HEK293 (cell line): ENCODE measurements around the gene PI4KB.
A peak's percentile ranks its signal among the peaks of the same experiment; 100 is the strongest.

Source experiments
- CTCF ChIA-PET: fragments of 350-600 bp; formaldehyde crosslinking; extraction: SDS; loops from one replicate; lab custom pipeline; 2021; ENCODE audit warnings: antibody characterized with exemption; lab: Yijun Ruan, JAX
- POLR2A ChIA-PET: fragments of 300-600 bp; formaldehyde crosslinking; extraction: SDS; loops from one replicate; lab custom pipeline; 2020; ENCODE audit warnings: antibody characterized with exemption, inconsistent platforms; lab: Yijun Ruan, JAX
- H3K27ac ChIP-seq: fragments of 200-500 bp; sonication (Bioruptor generic); 2 replicates; pipeline ENCODE4 v1.5.1; 2014; ENCODE audit warnings: low read depth, low read length, control low read depth, inconsistent platforms; ENCODE audit errors: extremely low read depth
- H3K36me3 ChIP-seq, 2 experiments: fragments of 200-500 bp in 1 of 2; sonication (Bioruptor generic) in 1 of 2; 1 replicate in 1 of 2; 2 replicates in 1 of 2; pipeline ENCODE4 v1.5.1; 2014 to 2017; ENCODE audit warnings: inconsistent platforms in 2 of 2, low read length in 2 of 2; ENCODE audit not compliant: control insufficient read depth in 2 of 2, insufficient read depth in 1 of 2
- H3K4me1 ChIP-seq: fragments of 200-500 bp; sonication (Bioruptor generic); 2 replicates; pipeline ENCODE4 v1.5.1; 2014; ENCODE audit warnings: mild to moderate bottlenecking, low read length, inconsistent platforms; ENCODE audit not compliant: control insufficient read depth, insufficient read depth
- H3K4me3 ChIP-seq: 2 replicates; pipeline ENCODE4 v1.5.1; 2011; ENCODE audit warnings: low read depth, mild to moderate bottlenecking, control low read depth, low read length, moderate library complexity
- H3K9me3 ChIP-seq: fragments of 200-500 bp; sonication (Bioruptor generic); 2 replicates; pipeline ENCODE4 v1.5.1; 2014; ENCODE audit warnings: low read depth, low read length, inconsistent platforms; ENCODE audit not compliant: control insufficient read depth, insufficient read depth
- HOXC10 ChIP-seq: sonication (generic); formaldehyde crosslinking; IDR thresholded peaks from 2 replicates; pipeline ENCODE4 v1.8.1; 2023; ENCODE audit warnings: mild to moderate bottlenecking, missing genetic modification reagents
- IKZF3 ChIP-seq: fragments of 450-650 bp; IDR thresholded peaks from 2 replicates; pipeline ENCODE4 v1.5.0; 2018; ENCODE audit warnings: missing biosample characterization, mild to moderate bottlenecking, missing genetic modification characterization, moderate library complexity
- OSR2 ChIP-seq: fragments of 450-650 bp; formaldehyde crosslinking; IDR thresholded peaks from 2 replicates; pipeline ENCODE4 v1.5.1; 2016; ENCODE audit warnings: missing biosample characterization, missing genetic modification characterization
- PBX3 ChIP-seq: sonication (generic); formaldehyde crosslinking; IDR thresholded peaks from 2 replicates; pipeline ENCODE4 v1.8.1; 2022; ENCODE audit warnings: mild to moderate bottlenecking, moderate library complexity, missing genetic modification reagents
- TRIM28 ChIP-seq: IDR thresholded peaks from 2 replicates; pipeline ENCODE4 v1.6.1; 2011; ENCODE audit warnings: low read length, control low read depth, borderline replicate concordance
- YY1 ChIP-seq: fragments of 450-650 bp; formaldehyde crosslinking; IDR thresholded peaks from 2 replicates; pipeline ENCODE4 v1.5.1; 2018; ENCODE audit warnings: missing biosample characterization, missing genetic modification characterization
- ZBTB20 ChIP-seq: fragments of 450-650 bp; formaldehyde crosslinking; IDR thresholded peaks from 2 replicates; pipeline ENCODE4 v1.5.1; 2016; ENCODE audit warnings: missing biosample characterization, missing genetic modification characterization
- ZFHX2 ChIP-seq: fragments of 450-650 bp; formaldehyde crosslinking; conservative IDR thresholded peaks from 2 replicates; pipeline ENCODE4 v1.5.1; 2016; ENCODE audit warnings: missing biosample characterization, missing genetic modification characterization
- ZFP37 ChIP-seq: fragments of 450-650 bp; formaldehyde crosslinking; IDR thresholded peaks from 2 replicates; pipeline ENCODE4 v1.5.1; 2016; ENCODE audit warnings: missing biosample characterization, missing genetic modification characterization
- ZNF23 ChIP-seq: fragments of 450-650 bp; formaldehyde crosslinking; IDR thresholded peaks from 2 replicates; pipeline ENCODE4 v1.5.1; 2016; ENCODE audit warnings: missing biosample characterization, missing genetic modification characterization, borderline replicate concordance
- ZNF24 ChIP-seq: fragments of 450-650 bp; formaldehyde crosslinking; IDR thresholded peaks from 2 replicates; pipeline ENCODE4 v1.5.1; 2016; ENCODE audit warnings: missing biosample characterization, missing genetic modification characterization
- ZNF274 ChIP-seq, 2 experiments: fragments of 200-500 bp in 1 of 2; fragments of 450-650 bp in 1 of 2; sonication (Bioruptor generic) in 1 of 2; formaldehyde crosslinking in 1 of 2; IDR thresholded peaks; 2 replicates each; pipeline versions ENCODE4 v1.5.1 to v1.6.1; 2014 to 2016; ENCODE audit warnings: borderline replicate concordance in 1 of 2, inconsistent platforms in 1 of 2, low read length in 1 of 2, missing biosample characterization in 1 of 2, missing genetic modification characterization in 1 of 2
- ZNF324 ChIP-seq: fragments of 450-650 bp; formaldehyde crosslinking; IDR thresholded peaks from 2 replicates; pipeline ENCODE4 v1.5.1; 2016; ENCODE audit warnings: missing biosample characterization, missing genetic modification characterization
- ZNF341 ChIP-seq: fragments of 450-650 bp; formaldehyde crosslinking; IDR thresholded peaks from 2 replicates; pipeline ENCODE4; 2016; ENCODE audit warnings: low read depth, missing biosample characterization, missing genetic modification characterization
- ZNF513 ChIP-seq: fragments of 450-650 bp; IDR thresholded peaks from 2 replicates; pipeline ENCODE4 v1.5.1; 2018; ENCODE audit warnings: missing biosample characterization, missing genetic modification characterization
- ZNF596 ChIP-seq: fragments of 450-650 bp; IDR thresholded peaks from 2 replicates; pipeline ENCODE4 v1.5.0; 2018; ENCODE audit warnings: missing biosample characterization, mild to moderate bottlenecking, missing genetic modification characterization, moderate library complexity
- ZNF701 ChIP-seq: fragments of 450-650 bp; formaldehyde crosslinking; IDR thresholded peaks from 2 replicates; pipeline ENCODE4 v1.5.1; 2016; ENCODE audit warnings: missing biosample characterization, missing genetic modification characterization
- ZNF843 ChIP-seq: fragments of 450-650 bp; formaldehyde crosslinking; IDR thresholded peaks from 2 replicates; pipeline ENCODE4 v1.5.1; 2016; ENCODE audit warnings: missing biosample characterization, missing genetic modification characterization
- TF ChIP-seq, protein P1 (sequence below): fragments of 450-650 bp; formaldehyde crosslinking; IDR thresholded peaks from 2 replicates; pipeline ENCODE4 v1.5.1; 2016; ENCODE audit warnings: missing biosample characterization, missing genetic modification characterization
- TF ChIP-seq, protein P2 (sequence below): fragments of 450-650 bp; formaldehyde crosslinking; IDR thresholded peaks from 2 replicates; pipeline ENCODE4 v1.5.1; 2016; ENCODE audit warnings: missing biosample characterization, missing genetic modification characterization

PI4KB gene

DNA sequence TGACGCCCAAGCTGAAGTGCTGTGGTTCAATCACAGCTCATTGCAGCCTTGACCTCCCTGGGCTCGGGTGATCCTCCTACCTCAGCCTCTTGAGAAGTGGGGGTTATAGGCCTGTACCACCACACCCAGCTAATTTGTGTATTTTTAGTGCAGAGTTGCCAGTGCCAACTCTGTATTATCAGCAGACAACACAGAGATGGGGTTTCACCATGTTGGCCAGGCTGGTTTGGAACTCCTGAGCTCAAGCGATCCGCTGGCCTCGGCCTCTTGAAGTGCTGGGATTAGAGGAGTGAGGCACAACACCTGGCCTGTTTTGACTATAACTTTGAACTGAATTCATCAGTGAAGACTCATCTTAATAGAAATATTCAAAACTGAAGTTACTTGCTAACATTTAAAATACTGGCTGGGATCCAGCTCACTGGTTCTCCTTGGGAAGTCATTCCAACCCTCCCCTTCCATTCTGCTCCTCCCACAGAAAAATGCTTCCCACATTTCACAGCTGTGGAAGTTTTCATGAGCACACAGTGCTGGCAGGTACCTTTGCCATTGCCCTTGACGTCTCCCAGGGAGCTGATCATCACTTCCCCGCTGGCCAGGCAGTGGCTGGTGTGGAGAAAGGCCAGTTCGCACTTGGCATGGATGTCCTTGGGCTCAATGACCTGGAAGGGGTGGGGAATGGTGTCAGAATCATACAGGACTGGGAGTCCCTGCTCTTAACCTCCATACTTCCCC lies 40.6 kb upstream of the PI4KB start:
- H3K4me3 ChIP-seq: no peak overlapping the region
- POLR2A ChIA-PET: interaction anchor here (0.6 to 0.8 kb wide), 2 partner anchors 17 to 49 kb away, joined by 3 to 4 read pairs; no protein-coding TSS in a partner anchor
- peaks cover 12% of the 10 kb centered on the region for H3K4me1 ChIP-seq
- H3K9me3 ChIP-seq: no peaks in the 10 kb centered on the region
- CTCF ChIA-PET: interaction anchor here (0.6 to 2.4 kb wide), 2 partner anchors 27 to 33 kb away, joined by 3 to 8 read pairs; no protein-coding TSS in a partner anchor
- peaks cover 0 to 61% of the 10 kb centered on the region in 2 experiments; a peak in 2 of 3 replicates for H3K36me3 ChIP-seq
- no peak overlapping the region for H3K27ac ChIP-seq
- TF ChIP-seq OSR2 (tag by site-specific recombination) (no peak), ZFHX2 (tag by site-specific recombination) (0 out of 2 replicates have a peak, but pooled peaks have one; percentile 17)

- H3K4me3 ChIP-seq: no peak overlapping the region
- CTCF ChIA-PET: interaction anchor here (1.4 kb wide), 2 partner anchors 12 to 24 kb away, joined by 3 to 4 read pairs; no protein-coding TSS in a partner anchor
- H3K27ac ChIP-seq: no peak overlapping the region
- TF ChIP-seq ZNF341 (tag by site-specific recombination) (peak; percentile 80), ZNF513 (tag by site-specific recombination) (no peak)
- no peaks in the 10 kb centered on the region for H3K4me1 ChIP-seq
- POLR2A ChIA-PET: interaction anchor here (0.6 kb wide), 1 partner anchor 25 kb away, joined by 4 read pairs; no protein-coding TSS in a partner anchor
- peaks cover 0 to 61% of the 10 kb centered on the region in 2 experiments; a peak in 2 of 3 replicates for H3K36me3 ChIP-seq
- no peaks in the 10 kb centered on the region for H3K9me3 ChIP-seq
Measured at GRCh38 chr1:151364996-151365395, 37.8 kb upstream of the PI4KB start.

DNA sequence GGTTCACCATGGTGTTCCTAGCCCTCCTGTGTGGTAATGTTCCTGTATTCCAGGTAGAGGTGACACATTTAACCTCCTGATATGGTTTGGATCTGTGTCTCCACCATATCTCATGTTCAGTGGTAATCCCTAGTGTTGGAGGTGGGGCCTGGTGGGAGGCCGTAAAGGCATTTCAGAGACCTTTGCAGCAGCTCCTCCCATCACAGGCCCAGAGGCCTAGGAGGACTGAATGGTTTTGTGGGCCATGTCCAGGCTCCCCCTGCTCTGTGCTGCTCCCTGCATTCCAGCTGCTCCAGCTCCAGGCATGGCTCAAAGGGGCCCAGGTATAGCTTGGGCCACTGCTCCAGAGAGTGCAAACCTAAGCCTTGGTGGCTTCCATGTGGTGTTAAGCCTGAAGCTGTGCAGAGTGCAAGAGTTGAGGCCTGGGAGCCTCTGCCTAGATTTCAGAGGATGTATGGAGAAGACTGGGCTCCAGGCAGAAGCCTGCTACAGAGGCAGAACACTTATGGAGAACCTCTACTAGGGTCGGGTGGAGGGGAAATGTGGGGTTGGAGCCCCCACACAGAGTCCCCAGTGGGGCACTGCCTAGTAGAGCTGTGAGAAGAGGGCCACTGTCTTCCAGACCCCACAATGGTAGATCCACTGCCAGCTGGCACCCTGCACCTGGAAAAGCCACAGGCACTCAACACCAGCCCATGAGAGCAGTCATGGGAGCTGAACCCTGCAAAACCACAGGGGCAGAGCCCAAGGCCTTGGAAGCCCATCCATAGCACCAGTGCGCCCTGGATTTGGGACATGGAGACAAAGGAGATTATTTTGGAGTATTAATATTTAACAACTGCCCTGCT lies 35.3 kb upstream of the PI4KB start:
- H3K36me3 ChIP-seq: peaks cover 0 to 38% of the 10 kb centered on the region in 2 experiments; a peak in 2 of 3 replicates
- no peaks in the 10 kb centered on the region for H3K4me1 ChIP-seq
- POLR2A ChIA-PET: no interaction called here
- H3K9me3 ChIP-seq: no peaks in the 10 kb centered on the region
- CTCF ChIA-PET: no interaction called here
- no peak overlapping the region for H3K4me3 ChIP-seq
- H3K27ac ChIP-seq: no peak overlapping the region
- no peak for TF ChIP-seq ZNF274 (IDR thresholded peaks at IDR 0.05; ENCODE audit: low read length)
- no peak for TF ChIP-seq ZNF274 (tag by site-specific recombination; IDR thresholded peaks at IDR 0.05; ENCODE audit: borderline replicate concordance)
- TF ChIP-seq TRIM28: peak; percentile 95; the same call in 1 of the 2 replicates
- TF ChIP-seq ZNF843 (tag by site-specific recombination): no peak
- no peak for TF ChIP-seq ZNF324 (tag by site-specific recombination)
- no peak for TF ChIP-seq ZBTB20
- no peak for TF ChIP-seq ZNF701 (tag by site-specific recombination)
- TF ChIP-seq PBX3: no peak
- TF ChIP-seq ZNF596 (tag by site-specific recombination): no peak
- TF ChIP-seq ZNF23 (tag by site-specific recombination): no peak
- TF ChIP-seq, protein P1, sequence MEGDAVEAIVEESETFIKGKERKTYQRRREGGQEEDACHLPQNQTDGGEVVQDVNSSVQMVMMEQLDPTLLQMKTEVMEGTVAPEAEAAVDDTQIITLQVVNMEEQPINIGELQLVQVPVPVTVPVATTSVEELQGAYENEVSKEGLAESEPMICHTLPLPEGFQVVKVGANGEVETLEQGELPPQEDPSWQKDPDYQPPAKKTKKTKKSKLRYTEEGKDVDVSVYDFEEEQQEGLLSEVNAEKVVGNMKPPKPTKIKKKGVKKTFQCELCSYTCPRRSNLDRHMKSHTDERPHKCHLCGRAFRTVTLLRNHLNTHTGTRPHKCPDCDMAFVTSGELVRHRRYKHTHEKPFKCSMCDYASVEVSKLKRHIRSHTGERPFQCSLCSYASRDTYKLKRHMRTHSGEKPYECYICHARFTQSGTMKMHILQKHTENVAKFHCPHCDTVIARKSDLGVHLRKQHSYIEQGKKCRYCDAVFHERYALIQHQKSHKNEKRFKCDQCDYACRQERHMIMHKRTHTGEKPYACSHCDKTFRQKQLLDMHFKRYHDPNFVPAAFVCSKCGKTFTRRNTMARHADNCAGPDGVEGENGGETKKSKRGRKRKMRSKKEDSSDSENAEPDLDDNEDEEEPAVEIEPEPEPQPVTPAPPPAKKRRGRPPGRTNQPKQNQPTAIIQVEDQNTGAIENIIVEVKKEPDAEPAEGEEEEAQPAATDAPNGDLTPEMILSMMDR (tag by site-specific recombination): no peak
- TF ChIP-seq YY1: no peak
- no peak for TF ChIP-seq IKZF3 (tag by site-specific recombination)
- TF ChIP-seq ZNF24 (tag by site-specific recombination): no peak
- no peak for TF ChIP-seq HOXC10 (CRISPR knock-in tag)
- no peak for TF ChIP-seq ZFP37 (tag by site-specific recombination)
- TF ChIP-seq, protein P2, sequence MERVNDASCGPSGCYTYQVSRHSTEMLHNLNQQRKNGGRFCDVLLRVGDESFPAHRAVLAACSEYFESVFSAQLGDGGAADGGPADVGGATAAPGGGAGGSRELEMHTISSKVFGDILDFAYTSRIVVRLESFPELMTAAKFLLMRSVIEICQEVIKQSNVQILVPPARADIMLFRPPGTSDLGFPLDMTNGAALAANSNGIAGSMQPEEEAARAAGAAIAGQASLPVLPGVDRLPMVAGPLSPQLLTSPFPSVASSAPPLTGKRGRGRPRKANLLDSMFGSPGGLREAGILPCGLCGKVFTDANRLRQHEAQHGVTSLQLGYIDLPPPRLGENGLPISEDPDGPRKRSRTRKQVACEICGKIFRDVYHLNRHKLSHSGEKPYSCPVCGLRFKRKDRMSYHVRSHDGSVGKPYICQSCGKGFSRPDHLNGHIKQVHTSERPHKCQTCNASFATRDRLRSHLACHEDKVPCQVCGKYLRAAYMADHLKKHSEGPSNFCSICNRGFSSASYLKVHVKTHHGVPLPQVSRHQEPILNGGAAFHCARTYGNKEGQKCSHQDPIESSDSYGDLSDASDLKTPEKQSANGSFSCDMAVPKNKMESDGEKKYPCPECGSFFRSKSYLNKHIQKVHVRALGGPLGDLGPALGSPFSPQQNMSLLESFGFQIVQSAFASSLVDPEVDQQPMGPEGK: no peak
